Activated T-cell treated with anti-CD3 and anti-CD28 coated beads for 4 hours (primary cell): ENCODE measurements around the gene KIF21A.

ENCODE experiments used
- DNase-seq: peaks from one replicate; pipeline ENCODE4 v3.0.0-alpha.2; 2020

KIF21A gene

DNA sequence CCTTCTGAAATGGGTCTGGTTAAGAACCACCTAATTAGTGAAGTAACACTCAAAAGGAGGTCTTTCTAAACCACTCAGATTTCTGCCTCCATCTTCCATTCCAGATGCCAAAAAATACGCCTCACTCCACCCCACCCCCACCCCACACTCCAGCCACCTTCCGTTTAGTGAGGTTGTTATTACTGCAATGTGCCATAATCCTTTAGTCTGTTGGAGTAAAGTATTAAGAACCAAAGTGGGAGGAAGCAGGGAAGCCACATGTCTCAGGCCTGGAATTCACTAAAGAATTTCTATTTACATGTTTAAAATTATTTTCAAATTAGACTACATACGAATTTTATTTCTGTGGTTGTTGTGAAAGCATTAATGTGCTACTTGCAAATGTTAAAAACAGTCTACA lies 7.4 kb downstream of the KIF21A start:
- DNase-seq: no peak

- no peak for DNase-seq
Observed at GRCh38 chr12:39431797-39432196, 11.1 kb downstream of the KIF21A start.

- no peak for DNase-seq
Observed at GRCh38 chr12:39431002-39431796, 11.7 kb downstream of the KIF21A start.

DNA sequence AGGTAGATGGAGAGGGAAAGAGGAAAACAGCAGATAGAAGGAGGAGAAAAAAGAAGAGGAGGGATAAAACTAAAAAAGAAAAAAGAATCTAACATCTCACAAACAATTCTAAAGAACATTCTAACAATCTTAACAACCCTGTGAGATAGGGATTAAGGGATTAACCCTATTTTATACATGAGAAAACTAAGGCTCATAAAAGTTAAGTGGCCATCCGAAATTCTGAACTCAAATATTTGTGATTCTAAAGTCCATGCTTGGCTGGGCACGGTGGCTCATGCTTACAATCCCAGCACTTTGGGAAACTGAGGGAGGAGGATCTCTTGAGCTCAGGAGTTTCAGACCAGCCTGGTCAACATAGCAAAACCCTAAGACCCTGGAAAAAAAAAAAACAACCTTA lies 13.1 kb downstream of the KIF21A start:
- no peak for DNase-seq

GRCh38 chr12:39427360-39427808 lies 15.5 kb downstream of the KIF21A start:
- no peak for DNase-seq

GRCh38 chr12:39426636-39427240 lies 16.2 kb downstream of the KIF21A start:
- DNase-seq: no peak

DNA sequence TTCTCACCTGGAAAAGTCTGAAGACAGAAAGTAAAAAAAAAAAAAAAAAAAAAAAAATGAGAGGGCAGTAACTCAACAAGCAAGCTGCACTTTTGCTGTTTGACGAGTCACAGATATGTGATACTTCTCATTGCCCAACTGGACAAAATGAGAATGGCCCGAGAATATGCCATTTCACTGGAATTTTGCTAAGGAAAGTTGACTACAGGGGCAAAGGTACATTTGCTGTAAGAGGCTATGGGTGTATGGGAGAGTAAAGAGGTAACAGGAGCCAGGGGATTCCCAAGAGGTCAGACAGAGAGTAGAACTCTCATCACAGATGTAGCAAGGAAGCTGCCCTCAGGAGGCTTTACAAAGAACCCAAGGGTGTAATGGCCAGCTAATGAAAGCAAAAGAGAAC lies 22.9 kb downstream of the KIF21A start:
- no peak for DNase-seq

GRCh38 chr12:39419471-39419870 lies 23.4 kb downstream of the KIF21A start:
- no peak for DNase-seq

- no peak for DNase-seq
Observed at GRCh38 chr12:39417916-39418315, 25.0 kb downstream of the KIF21A start.

- no peak for DNase-seq
Observed at GRCh38 chr12:39413836-39414771, 28.8 kb downstream of the KIF21A start.

- no peak for DNase-seq
Observed at GRCh38 chr12:39412210-39412609, 30.7 kb downstream of the KIF21A start.

DNA sequence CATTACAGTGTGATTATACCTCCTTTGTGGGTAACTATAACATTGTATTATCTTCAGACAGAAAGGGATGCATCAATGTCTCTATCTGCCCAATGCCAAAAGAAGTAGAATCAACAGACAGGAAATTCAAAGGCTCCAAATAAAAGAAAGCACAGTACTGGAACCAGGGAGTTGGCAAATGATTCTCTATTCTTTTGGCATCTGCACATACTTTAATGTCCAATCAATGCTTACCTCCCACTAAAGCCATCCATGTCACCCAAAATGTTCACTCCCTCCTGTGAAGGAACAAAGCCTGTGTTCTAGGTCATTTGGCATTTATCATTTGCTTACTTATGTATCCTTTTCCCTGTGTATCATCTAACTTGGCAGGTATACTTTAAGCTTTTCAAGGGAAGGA lies 36.7 kb downstream of the KIF21A start:
- no peak for DNase-seq

- DNase-seq: no peak
Observed at GRCh38 chr12:39405580-39405979, 37.3 kb downstream of the KIF21A start.

GRCh38 chr12:39404000-39404399 lies 38.9 kb downstream of the KIF21A start:
- no peak for DNase-seq

DNA sequence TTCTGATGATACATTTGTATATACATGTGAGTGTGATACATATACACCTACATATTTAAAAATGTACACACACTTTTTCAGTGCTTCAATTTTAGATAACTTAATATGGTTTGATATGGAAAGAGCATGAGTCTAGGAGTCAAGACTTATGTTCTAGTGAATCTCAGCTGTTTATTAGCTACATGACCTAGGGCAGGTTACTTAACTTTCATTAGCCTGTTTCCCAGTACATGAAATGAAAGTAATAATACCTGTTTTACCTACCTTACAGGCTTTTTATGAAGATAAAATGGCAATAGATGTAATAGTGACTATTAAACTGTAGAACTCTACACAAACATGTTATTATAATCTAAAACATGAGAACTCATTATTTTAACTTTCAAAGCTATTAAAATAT lies 39.5 kb downstream of the KIF21A start:
- DNase-seq: no peak

GRCh38 chr12:39402922-39403321 lies 40.0 kb downstream of the KIF21A start:
- no peak for DNase-seq

DNA sequence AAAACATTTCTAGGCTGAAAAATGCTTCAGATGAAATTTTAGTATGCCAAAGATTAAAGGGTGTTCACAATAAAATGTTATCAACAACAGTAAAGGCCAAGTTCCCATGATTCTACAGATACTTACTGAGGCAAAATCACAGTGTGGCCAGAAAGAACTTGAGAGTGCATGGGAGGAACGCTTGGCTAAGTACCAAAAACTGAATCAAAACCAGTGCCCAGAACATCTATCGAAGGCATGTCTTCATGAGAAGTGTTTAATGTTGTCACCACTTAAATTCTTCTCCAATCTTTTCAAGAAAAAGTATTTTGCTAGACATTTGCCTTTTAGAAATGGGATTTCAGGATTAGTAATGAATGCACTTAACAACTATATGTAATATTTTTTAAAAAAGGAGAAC lies 41.5 kb downstream of the KIF21A start:
- no peak for DNase-seq

- DNase-seq: no peak
Observed at GRCh38 chr12:39395866-39396265, 47.1 kb downstream of the KIF21A start.

DNA sequence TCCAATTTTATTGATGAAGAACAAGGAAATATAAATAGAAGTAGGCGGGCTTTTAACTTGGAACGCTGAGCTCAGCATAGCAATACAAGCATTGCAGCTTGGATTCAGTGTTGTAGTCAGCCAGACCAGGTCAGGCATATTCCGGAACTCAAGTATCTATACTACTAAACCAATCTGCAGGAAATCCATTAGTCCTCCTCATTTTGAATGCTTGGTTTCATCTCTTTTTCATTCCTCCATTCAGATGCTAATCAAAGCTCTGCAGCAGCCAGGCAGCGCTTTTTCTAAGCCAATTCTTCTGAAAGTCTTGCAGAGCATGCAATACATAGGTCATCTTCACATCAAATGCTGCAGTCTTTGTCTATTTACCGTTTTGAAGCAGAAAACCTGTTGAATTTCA lies 49.0 kb downstream of the KIF21A start:
- DNase-seq: no peak

DNA sequence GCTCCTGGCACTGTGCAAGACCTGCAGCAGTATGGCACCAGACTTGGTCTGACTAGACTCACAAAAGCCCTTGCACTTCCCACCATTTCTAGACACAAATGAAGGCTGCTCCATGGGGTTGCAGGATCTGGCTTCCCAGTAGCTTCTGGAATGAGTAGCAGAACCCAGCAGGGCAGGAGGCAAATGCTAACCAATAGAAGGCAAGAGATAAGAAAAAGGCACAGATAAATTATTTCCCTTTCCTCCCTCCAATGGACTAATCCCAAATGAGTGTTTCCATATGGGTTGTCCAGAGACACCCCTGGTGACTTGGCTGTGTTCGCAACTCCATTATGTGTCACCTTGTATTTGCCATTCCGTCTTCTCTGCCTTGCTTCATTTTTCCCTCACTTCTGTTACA lies 49.7 kb downstream of the KIF21A start:
- no peak for DNase-seq

DNA sequence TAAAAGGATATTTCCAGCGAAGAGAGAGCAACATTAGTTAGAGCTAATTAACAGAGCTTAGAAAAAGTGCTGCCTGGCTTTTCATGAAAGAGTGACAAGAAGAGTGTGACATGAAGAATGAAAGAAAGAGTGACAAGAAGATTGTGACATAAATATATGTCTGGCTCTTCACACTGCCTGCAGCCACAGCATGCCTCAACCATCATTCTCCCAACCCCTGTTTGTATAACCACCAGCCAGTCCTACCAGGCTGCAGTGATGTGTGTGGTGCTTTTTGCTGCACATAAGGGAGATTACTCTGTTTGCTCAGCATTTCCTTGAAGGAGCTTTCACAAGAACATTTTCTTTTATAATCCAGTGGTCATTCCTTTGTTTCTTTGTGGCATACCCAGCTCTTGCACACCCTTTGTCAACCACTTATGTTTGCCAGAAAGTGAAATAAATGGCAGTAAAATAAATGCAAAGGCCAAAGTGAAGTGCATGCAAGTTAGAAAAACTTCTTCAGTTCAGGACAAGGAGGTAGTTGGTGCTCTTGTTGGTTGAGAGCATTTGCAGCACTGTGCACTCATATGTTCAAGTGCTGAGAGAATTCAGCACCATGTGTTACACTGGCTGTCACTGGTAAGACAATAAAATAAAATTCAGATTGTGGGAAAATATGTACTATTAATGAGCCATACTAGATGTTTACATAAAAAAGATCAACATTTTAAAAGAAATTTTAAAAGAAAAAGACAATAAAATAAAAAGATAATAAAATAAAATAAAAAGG lies 50.6 kb downstream of the KIF21A start:
- no peak for DNase-seq

DNA sequence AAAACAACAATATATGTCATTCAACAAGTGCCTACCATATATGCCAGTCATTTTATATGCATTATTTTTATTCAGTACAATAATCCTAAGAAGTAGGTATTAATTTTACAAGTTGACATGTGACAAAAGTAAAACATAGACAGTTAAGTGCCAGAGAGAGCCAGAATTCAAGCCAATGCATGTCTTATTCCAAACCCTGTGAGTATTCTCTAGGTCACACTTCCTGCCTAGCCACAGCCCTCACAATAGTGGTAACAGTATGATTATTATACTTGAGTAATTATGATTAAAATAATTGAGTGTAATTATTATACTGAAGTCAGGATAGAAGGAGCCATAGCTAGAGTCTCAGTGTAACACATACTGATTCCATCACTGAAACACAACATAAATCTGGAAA lies 52.2 kb downstream of the KIF21A start:
- no peak for DNase-seq
